DMS153 (cell line): Measurements from ENCODE around the gene ATG2B.
"Not testable (repeated sequence)": the region's sequence is repeated elsewhere in the genome, so short reads cannot be mapped to it uniquely, and the experiment has no call there.

Source experiments
- DNase-seq: peaks from one replicate; lab custom pipeline; 2025; lab: John Stamatoyannopoulos, UW

Gene ATG2B

DNA sequence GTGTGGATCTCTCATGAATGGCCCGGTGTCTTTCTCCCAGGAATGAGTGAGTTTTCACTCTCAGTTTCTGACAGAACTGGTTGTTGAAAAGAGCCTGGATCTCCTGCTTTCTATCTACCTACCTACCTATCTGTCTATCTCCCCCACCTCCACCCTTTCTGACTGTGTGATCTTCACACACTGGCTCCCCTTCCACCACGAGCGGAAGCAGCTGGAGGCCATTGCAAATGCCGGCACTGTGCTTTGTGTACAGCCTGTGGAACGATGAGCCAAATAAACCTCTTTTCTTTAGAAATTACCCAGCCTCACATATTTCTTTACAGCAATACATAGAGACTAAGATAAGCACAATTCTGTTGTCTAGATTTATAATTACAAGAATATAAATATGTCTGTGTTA lies 7.4 kb upstream of the ATG2B start:
- no peak for DNase-seq

DNA sequence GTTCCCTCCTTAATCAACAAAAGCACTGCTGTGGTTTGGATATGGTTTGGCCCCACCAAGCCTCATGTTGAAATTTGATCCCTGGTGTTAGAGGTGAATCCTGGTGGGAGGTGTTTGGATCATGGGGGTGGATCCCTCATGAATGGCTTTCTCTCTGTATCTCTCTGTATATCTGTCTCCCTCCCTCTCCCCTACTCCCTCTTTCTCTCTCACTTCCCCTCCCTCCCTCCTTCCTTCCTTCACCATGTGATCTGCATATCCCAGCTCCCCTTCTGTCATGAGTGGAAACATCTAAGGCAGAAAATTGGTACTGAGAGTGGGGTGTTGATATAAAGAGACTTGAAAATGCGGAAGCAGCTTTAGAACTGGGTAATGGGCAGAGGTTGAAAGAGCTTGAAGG lies 5.4 kb upstream of the ATG2B start:
- DNase-seq, result no peak

DNA sequence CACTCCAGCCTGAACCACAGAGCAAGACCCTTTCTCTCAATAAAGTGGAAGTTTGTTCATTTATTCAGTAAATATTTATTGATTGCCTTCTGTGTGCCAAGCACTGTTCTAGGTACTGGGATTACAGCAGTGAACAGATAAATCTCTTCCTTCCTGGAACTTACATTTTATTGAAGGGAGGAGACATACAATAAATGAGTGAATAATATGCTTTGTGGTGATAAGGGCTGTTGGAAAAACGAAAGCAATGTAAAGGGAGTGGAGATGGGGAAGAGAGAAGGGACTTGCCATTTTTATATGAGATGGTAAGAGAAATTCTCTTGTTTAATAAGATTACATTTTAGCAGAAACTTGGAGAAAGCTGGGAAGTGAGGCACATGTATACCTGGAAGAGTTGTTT lies 1.8 kb upstream of the ATG2B start:
- no peak for DNase-seq

DNA sequence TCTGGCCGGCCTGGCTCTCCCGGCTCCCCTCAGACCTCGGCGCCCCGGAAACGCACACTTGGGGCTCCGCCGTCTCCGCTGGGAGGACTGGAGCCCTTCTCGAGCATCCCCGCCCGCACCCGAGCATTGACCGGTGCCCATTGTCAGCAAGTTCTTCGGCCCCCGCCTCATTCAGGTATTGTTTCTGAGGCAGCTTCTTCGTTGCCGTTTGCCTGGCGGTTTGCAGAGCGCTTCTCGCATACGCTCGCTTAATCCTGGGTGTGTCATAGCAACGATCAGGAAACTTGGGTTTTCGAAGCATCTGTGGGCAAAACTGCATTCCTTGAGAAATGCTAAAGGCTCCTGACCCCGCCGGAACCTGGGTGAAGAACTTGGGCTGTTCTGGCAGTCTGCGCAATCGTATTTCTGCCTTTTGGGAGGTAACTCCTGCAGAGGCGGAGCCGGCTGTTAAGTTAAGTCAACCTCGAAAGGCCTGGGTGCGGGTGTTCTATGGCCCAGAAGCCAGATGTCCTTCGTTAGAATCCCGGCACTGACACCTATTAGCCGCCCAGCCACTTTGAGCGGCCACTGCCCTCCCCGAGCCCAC lies 703 bp upstream of the ATG2B start:
- no peak for DNase-seq

DNA sequence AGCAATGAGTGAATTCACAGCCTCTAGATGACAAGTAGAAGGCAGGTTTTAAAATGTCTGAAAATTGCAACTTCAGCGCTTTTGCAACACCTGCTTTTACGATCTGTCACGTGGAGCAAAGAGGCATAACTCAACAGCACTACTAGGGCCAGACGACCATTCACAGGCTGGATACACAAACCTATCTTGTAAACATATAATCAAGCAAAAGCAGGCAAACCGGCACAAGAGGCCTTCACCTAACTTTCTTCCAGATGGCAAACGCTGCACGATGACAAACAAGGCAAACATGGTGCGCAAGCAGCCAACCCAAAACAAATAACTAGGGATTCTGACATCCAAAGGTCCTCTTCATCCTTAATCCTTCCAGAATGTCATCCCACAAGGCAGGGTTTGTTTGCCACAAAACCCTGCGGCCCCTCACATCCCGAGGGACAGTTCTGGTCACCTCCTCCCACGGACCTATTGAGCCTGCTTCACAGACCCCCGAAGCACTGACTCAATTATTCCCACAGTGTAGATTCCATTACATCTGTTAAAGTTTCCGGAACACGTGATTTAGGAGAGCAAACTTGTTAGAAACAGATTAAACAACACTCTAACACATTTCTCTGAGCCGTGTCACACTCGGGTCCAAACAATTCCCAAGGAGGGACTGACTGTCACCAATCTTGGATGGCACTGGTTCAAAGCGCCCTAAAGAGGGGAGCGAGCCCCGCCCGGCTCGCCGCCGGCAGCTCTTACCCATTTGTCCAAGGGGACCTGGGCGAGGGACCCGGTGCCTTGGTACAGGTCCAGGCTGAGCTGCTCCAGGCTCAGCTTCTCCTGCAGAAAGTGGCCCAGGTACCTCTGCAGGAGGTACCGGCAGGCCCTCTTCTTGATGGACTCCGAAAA lies 823 bp downstream of the ATG2B start:
- DNase-seq, result peak; percentile 31

DNA sequence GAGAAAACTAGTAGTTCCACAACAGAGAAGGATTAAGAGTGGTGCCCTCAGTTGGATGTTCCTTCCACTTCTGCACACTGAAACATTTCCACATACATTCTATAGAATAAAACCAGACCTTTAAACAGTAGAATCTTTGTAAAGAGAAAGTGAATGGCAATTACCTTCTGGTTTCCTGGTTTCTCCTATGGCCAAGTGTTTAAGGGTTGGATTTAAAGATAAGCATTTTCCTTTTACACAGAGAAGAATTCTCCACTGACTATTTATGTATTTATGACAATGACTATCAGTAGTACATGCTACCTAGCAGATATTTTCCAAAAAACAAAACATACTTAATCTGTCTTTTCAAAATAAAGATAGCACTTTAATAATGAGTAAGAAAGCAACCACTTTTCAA lies 3.2 kb downstream of the ATG2B start:
- no peak for DNase-seq

DNA sequence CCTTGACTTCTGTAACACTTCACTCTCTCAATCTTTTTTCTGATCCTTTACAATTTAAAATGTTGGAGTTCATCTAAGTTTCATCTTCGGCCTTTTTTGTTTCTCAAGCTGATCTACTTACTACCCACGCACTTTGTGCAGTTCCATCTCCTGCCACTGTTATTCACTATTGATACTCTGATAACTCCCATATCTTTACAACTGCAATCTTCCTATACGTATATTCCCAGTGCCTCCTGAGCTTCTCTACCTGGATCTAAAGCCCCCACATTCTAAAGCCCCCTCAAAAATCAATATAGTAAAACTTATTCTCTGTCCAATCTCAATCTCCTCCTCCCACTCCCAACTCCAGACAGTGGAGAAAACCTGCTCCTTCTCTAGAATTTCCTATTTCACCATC lies 5.9 kb downstream of the ATG2B start:
- DNase-seq, result no peak

DNA sequence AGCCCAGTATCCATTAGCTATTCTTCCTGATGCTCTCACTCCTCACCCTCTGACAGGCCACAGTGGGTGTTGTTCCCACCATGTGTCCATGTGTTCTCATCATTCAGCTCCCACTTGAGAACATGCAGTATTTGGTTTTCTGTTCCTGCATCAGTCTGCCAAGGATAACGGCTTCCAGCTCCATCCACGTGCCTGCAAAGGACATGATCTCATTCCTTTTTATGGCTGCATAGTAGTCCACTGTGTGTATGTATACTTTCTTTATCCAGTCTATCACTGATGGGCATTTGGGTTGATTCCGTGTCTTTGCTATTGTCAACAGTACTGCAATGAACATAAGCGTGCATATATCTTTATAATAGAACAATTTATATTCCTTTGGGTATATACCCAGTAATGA lies 8.9 kb downstream of the ATG2B start:
- no peak for DNase-seq

DNA sequence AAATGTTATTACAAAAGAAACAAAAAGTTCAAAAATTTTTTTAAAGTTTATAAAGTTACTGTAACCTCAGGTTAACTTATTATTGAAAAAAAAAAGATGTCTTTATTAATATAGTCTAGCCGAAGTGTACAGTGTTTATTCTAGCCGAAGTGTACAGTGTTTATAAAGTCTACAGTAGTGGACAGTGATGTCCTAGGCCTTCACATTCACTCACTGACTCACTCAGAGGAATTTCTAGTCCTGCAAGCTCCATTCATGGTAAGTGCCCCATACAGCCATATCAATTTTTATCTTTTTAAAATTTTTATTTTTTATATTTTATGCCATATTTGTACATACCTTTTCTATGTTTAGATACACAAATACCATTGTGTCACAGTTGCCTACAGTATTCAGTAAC lies 10.4 kb downstream of the ATG2B start:
- DNase-seq, result no peak

DNA sequence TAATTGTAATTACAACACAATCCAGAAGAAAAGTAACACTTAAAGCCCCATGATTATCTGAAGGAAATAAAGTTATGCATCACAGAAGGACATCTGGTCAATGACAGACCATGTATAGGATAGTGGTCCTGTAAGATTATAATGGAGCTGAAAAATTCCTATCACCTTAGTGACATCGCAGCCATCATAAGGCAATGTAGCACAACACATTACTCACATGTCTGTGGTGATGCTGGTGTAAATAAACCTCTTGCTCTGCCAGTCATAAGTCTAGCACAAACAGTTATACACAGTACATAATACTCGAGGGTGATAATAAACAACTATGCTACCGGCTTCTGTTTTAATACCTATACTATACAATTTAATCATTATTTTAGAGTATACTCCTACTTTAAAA lies 11.2 kb downstream of the ATG2B start:
- DNase-seq, result no peak

DNA sequence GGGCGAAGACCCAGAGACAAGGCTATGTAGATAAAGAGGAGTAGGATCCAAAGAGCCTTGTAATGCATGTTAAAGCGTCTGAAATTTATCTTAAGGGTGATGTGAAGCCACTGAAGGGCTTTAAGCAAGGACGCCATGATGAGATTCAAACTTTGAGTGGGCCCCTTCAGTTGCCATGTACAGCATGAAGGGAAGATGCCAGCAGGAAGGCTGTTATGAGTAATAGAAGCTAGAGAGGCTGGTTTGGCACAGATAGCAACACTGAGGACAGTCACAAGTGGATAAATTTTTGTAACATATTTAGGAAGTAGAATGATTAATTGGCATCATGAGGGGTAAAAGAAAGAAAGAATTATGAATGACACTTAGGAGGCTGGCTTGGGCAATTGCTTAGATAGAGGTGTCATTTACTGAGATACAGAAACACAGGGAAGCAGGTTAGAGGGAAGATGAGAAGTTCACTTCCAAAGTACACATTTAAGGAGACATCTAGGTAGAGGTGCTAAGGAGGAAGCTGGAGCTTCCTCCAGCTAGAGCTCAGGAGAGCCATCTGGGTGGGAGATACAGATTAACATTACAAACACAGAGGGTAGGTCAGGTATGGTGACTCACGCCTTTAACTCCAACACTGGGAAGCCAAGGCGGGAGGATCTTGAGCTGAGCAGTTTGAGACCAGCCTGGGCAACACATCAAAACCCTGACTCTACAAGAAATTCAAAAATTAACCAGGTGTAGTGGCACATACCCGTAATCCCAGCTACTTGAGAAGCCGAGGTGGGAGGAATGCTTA lies 13.7 kb downstream of the ATG2B start:
- DNase-seq, result no peak

DNA sequence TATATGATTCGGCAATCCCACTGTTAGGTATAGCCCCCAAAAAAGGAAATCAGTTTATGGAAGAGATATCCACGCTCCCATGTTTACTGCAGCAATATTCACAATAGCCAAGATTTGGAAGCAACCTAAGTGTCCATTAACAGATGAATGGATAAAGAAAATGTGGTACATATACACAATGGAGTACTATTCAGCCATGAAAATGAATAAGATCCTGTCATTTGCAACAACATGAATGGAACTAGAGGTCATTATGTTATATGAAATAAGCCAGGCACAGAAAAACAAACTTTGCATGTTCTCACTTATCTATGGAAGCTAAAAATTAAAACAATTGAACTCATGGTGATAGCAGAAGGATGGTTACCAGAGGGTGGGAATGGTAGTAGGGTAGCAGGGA lies 15.2 kb downstream of the ATG2B start:
- not testable (repeated sequence) for DNase-seq

DNA sequence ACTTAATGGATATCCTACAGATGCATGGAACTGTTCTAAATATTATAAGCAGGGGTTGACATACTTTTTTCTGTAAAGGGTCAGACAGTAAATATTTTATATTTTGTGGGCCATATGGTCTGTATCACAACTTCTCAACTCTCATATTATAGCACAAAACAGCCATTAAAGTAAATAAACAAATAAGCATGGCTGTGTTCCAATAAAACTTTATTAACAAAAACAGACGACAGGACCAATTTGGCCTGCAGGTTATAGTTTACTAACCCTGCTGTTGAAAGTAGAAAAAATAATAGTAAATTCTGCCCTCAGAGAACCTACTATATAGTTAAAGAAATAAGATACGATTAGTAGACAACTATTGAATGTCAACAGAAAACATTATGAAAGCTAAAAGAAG lies 17.5 kb downstream of the ATG2B start:
- DNase-seq, result no peak

DNA sequence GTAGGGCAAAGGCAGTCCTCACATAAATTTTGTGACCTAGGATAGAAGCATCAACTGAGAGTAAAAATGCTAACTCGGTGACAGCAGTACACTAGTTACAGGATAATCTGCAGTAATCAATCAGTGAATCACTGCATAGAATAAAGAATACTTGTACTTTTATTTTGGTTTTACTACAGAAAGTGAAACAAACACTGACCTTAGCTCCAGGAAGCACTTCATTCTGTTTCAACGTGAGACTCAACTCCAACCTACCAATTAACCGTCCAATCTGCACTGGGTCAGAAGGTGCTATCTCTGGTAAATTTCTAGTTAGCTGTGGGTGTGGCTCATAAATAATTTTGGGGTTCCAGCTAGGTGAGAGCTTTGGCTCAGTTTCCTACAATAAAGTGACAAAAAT lies 21.8 kb downstream of the ATG2B start:
- no peak for DNase-seq

DNA sequence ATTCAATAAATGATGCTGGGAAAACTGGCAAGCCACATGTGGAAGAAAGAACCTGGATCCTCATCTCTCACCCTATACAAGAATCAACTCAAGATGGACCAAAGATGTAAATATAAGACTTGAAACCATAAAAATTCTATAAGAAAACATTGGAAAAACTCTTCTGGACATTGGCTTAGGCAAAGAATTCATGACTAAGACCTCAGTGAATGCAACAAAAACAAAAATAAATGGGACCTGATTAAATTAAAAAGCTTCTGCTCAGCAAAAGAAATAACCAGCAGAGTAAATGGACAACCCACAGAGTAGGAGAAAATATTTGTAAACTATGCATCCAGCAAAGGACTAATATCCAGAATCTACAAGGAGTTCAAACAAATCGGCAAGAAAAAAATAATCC lies 24.6 kb downstream of the ATG2B start:
- DNase-seq, result no peak

DNA sequence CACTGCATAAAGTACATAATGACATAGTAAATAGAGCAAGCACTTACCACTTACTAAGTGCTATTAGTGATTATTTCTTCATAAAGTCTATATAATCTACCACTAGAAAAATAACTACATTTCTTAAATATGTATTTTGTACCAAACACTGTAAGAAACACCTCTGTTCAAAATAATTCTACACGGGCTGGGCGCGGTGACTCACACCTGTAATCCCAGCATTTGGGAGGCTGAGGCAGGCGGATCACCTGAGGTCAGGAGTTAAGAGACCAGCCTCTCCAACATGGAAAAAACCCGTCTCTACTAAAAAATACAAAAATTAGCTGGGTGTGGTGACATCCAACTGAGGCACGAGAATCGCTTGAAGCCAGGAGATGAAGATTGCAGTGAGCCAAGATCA lies 38.9 kb downstream of the ATG2B start:
- DNase-seq, result no peak

DNA sequence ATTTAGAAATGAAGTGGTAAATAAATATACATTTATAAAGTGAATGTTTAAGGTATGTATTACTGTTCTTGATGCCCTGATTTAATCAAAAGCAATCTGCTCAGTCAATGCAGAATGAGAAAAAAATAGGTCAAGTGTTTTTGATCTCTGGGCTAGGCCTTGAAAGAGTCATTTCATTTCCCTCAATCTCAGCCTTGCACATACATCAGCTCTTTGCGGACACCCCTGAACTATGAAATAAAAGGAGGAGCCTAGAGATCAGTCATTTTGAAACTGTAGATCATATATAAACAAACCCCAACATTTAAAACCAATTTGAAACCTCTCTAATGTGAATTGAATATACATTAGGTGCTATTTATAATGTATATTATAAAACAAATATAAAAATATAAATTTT lies 42.5 kb downstream of the ATG2B start:
- no peak for DNase-seq

DNA sequence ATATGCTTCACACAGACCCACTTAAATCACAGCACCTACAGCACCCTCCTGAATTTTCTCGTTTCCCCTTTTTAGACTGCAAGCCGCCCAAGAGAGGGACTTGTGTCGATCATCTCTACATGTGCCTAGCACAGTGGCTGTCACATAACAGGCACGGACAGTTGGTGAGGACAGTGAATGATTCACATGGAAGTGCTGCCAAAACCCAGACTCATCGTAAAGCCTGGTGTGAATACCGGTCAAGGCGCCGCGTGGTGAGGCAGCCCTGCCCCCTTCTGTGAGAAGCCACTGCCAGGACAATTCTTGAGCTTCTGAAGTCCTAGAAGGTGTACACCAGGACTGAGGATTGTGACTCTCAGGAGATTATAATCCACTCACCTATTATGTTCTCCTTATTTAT lies 44.3 kb downstream of the ATG2B start:
- DNase-seq, result no peak

DNA sequence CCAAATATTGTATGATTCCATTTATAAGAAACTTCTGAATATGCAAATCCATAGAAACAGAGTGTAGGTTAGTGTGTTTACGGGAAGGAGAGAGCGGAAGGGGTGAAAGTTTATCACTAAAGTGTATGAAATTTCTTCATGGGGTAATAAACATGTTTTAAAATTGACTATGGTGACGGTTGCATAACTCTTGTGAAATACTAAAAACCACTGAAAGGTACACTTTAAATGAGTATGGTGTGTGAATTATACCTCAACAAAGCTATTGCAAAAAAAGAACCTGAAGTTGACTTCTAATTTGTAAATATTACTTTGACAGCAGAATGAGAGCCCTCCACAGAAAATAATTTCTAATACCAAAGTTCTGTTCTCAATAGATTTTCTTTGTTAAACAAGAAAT lies 47.1 kb downstream of the ATG2B start:
- DNase-seq, result no peak

DNA sequence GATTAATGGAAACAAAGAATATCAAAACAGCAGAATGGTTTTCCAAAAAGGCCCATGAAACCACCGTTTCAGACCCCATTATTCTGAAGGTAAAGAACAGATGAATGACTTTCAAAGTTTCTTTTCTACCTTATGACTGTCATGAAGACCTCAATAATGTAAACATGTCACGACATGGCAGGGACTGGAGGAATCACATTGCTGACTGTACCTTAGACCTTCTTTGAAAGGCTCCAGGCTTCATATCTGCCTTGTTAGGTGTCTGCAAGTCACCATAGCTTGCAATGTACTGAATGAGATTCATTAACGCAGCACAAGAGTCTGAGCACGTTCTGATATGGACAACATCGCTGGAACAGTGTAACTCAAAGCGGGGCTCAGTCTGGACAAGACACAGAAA lies 52.2 kb downstream of the ATG2B start:
- DNase-seq, result no peak

DNA sequence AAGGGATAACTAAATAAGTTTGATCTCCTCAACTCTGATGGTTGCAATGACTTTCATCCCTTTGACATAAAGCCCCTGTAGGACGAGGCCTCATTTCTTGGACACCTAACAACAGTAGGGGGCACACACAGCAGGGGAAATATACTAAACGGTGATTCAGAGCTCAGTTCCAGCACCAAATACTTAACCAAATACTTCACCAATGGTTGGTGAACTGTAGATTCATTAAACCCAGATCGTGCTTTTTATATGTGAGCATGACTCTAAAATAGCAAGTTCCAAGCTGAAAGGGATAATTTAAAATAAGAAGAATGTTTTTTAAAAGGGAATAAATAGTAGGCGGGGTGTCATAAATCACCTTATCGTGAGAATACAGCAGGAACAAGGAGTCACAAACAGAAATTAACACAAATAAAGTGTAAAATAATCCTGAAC lies 53.2 kb downstream of the ATG2B start:
- no peak for DNase-seq

DNA sequence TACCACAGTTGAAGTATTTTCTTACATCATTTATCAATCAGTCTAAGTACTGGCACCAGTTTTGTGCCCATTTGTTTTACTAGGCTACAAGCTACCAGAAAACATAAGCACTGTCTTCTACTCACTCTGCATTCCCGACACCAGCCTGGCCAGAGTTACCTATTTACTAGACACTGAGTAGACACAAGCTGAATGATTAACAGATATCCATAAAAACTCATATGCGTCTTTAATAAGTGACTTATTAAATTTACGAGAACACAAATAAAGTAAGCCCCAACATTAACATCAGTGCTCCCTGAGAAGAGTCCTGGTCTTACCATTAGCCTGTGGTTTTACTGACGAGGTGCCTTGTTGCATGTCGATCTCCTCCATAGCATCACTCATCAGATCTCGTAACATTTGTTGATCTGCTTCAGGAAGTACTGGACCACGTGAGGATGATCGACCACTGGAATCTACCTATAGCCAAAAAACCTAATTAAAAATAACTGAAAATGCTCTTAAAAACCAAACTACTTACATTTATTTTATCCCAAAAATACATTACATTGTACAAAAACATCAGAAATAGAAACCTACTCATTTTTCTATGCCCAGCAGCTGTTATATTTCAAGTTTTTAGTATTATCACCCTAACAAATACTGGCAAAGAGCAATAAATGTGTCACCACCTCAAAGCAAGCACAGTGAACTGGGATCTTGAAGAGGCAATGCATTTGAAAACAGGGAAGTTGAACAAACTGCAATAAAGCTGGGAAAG lies 53.8 kb downstream of the ATG2B start:
- no peak for DNase-seq
